NOMO-1 treated with DMSO at 0.1 percent for 48 hours (cell line): ENCODE results near the gene SCNN1G.
A peak's percentile ranks its signal among the peaks of the same experiment; 100 is the strongest.

Experiments
- DNase-seq: peaks from one replicate; lab custom pipeline; 2025; ENCODE audit not compliant: unreplicated experiment; lab: John Stamatoyannopoulos, UW

The SCNN1G gene

GRCh38 chr16:23195366-23195978 is 12.9 kb downstream of the SCNN1G start:
- peak; percentile 4 for DNase-seq

DNA sequence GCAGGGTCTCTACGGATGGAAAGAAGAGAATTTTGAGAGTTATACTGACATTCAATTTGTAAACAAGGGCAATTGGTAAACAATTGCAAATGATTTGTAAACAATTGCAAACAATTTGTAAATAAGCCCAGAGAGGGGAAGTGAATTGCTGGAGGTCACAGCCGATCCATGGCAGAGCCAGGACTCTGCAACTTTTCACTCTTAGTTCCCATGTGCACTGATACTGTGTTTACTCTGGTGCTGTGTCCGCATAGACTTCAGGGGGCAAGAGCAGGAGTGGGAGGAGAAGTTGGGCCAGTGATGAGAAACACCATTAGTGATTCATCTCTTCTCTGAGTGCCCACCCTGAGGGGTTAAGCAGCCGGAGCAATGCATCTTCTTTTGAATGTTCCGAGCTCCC is 14.0 kb downstream of the SCNN1G start:
- no peak for DNase-seq

DNA sequence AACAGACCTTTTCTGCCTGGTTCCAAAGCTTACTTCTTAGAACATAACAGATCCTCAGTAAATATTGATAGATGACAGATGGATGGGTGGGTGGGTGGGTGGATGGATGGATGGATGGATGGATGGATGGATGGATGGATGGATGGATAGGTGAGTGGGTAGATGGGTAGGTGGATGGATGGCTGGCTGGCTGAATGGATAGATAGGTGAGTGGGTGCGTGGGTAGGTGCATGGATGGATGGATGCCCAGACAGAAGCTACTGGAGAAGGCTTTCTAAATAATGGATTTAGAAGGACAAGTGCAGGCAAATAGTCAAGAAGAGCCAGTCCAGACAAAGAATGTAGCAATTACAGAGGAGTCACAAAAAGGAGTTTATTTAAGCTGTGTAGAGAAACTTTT is 19.6 kb downstream of the SCNN1G start:
- DNase-seq: no peak

DNA sequence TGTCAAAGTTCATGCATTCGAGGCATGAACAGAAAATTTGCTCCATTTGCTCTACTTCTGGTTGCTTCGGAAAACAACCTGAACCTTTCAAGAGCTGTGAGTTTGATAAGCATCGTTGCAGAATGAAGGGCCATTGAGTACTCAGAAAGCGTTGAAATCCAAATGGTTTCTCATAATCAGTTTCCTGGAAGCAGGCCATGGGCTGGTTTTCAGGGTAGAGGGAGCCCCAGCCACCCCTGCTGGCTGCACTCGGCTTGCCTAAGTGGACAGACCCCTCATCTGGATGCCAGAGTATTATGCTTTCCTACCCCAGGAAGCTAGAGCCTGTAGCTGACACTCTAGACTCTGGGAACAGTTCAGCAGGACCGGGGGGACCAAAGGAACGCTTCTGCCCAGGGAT is 24.4 kb downstream of the SCNN1G start:
- no peak for DNase-seq

- no peak for DNase-seq
These were observed 24.9 kb downstream of the SCNN1G start for GRCh38 chr16:23207485-23207884.

DNA sequence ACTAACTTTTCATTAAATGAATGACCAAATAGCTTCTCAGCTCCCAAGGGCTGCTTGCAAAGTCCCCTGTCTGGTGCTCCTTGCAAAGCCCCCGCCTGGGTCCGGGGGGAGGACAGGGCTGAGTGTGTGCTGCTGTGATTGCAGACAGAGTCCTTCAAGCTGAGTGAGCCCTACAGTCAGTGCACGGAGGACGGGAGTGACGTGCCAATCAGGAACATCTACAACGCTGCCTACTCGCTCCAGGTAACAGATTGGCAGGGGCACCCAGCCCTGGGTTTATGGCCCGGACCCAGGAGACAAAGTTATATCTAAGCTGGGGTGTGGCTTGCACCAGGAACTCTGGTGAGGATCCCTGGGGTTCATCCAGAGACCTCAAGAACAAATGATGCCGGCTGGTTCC is 27.1 kb downstream of the SCNN1G start:
- DNase-seq: no peak

GRCh38 chr16:23213831-23214230 is 31.3 kb downstream of the SCNN1G start:
- no peak for DNase-seq

DNA sequence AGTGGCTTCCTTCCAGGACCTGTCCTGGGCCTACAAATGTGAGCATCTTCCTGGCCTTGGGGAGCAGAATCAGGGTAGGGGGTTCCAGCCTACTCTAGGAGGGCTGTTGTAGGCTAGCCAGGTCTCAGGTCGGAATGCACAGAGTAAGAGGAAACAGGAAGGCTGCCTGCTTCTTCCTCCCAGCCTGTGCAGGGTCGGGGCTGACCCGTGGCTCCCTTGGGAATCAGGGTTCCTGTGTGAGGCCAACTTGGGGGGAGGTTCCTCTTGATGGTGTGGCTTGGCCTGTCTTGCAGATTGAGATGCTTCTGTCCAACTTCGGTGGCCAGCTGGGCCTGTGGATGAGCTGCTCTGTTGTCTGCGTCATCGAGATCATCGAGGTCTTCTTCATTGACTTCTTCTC is 32.3 kb downstream of the SCNN1G start:
- no peak for DNase-seq

GRCh38 chr16:23215435-23215834 is 32.9 kb downstream of the SCNN1G start:
- DNase-seq: no peak

GRCh38 chr16:23216658-23217246 is 34.2 kb downstream of the SCNN1G start:
- DNase-seq: no peak

- no peak for DNase-seq
These were observed 35.1 kb downstream of the SCNN1G start for GRCh38 chr16:23217646-23218045.

DNA sequence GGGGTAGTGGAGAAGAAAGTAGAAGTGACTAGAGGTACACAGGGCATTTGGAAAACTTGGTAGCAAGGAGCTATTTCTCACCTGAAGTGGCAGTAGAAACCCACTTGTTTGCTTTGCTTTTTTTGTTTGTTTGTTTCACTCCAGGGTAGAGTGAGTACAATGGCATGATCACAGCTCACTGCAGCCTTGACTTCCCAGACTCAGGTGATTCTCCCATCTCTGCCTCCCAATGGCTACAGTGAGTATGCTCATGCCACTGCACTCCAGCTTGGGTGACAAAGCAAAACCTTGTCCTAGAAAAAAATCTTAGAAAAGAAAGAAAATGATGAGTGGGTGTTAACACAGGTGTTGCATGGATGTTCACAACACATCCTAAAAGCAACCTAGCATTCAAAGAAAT is 40.4 kb downstream of the SCNN1G start:
- DNase-seq: no peak

- DNase-seq: no peak
These were observed 40.8 kb downstream of the SCNN1G start for GRCh38 chr16:23223368-23223767.

- no peak for DNase-seq
These were observed 42.6 kb downstream of the SCNN1G start for GRCh38 chr16:23225109-23225508.

DNA sequence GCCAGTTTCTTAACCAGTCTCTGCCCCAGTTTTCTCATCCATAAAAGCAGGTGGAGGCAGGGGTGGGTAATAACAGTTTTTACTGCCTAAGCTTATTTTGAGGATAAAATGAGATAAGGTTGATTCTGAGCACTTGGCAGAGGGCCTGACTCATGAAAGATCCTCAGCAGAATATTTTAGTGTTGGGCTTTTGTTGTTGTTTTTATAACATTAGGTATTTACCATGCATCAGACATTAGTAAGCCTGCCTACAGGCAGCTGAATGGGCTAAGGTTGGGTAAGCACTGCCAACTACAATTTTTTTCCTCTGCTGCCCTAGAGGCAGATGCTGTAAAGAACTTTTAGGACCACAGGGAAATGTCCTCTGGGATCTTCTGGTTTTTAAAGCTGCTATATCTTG is 43.1 kb downstream of the SCNN1G start:
- DNase-seq: no peak

- no peak for DNase-seq
These were observed 45.0 kb downstream of the SCNN1G start for GRCh38 chr16:23227529-23227928.

DNA sequence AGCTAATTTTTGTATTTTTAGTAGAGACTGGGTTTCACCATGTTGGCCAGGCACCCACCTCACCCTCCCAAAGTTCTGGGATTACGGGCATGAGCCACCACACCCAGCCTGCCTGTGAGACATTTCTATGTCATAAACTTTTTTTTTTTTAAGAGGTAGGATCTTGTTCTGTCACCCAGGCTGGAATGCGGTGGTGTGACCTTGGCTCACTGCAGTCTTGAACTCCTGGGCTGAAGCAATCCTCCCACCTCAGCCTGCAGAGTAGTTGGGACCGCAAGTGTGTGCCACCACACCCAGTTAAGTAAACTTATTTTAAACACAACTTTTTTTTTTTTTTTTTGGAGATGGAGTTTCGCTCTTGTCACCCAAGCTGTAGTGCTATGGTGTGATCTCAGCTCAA is 47.2 kb downstream of the SCNN1G start:
- no peak for DNase-seq

- DNase-seq: no peak
These were observed 50.3 kb downstream of the SCNN1G start for GRCh38 chr16:23232806-23233205.

DNA sequence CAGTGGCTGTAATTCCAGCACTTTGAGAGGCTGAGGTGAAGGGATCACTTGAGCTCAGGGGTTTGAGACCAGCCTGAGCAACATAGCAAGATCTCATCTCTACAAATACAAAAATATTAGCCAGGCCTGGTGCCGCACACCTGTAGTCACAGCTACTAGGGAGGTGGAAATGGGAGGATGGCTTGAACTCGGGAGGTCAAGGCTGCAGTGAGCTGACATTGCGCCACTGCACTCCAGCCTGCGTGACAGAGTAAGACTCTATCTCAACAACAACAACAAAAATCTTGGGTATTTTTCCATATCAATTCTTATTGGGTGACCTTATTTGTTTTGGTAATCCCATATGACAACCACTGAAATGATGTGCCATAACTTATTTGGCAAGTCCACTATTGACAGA is 52.6 kb downstream of the SCNN1G start:
- DNase-seq: no peak

DNA sequence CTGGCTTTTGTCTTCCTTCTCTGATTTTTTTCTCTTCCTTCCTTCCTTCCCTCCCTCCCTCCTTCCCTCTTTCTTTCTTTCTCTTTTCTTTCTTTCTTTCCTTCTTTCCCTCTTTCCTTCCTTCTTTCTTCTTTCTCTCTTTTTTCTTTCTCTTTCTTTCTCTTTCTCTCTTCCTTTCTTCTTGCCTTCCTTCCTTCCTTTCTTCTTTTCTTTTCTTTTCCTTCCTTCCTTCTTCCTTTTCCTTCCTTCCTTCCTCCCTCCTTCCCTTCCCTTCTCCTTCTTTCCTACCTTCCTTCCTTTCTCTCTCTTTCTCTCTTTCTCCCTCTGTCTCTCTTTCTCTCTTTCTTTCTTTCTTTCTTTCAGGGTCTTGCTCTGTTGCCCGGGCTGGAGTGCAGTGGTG is 54.4 kb downstream of the SCNN1G start:
- no peak for DNase-seq

DNA sequence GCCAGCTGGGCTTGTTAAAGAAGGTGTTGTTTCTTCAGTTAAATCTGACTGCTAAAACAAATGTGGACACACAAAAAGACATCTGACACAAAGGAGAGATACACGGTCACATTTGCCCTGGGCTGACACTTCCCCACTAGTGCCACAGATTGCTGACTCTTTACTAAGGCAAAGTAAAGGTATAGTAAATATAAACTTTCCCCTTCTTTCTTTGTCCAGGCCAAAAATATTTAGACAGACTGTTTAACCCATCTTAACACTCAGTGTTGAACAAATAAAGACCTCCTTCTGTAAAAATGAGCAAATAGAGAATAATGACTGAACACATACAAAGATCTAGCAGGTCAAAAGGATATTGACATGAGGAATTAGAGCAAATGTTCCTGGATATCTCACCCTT is 58.4 kb downstream of the SCNN1G start:
- no peak for DNase-seq

DNA sequence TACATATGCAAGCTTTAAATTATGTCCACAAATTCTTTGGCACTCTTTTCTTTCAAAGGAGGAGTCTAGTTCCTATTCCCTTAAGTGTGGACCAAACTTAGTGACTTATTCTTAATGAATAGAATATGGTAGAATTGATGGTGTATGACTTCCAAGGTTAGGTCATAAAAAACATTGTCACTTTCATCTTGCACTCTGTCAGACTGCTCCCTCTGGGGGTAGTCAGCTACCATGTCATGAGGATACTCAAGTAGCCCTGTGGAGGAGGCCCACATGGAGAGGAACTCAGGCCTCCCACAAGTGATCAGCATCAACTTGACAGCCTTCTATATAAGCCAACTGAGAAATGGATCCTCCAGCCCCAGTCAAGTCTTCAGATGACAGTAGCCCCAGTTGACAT is 61.6 kb downstream of the SCNN1G start:
- no peak for DNase-seq

- DNase-seq: no peak
These were observed 62.7 kb downstream of the SCNN1G start for GRCh38 chr16:23245268-23245667.
